Umbilical cord (tissue), 2 donors: ENCODE data around the gene SORCS3. TPM values are rescaled to one million over a fixed set of nuclear protein-coding genes. Genes with fewer than 3 reads are reported as not detected.
A peak's percentile ranks its signal among the peaks of the same experiment; 100 is the strongest.

ENCODE experiments used
- DNase-seq: peaks from one replicate; pipeline ENCODE4 v3.0.0-alpha.2; 2015; ENCODE audit warnings: low spot score
- total RNA-seq: library from RNA; depleted of rRNA; stranded (reverse); fragments of >200 nt; gene quantifications from one replicate; pipeline ENCODE4 v1.2.3, GENCODE V29; 2014; ENCODE audit warnings: low replicate concordance; ENCODE audit not compliant: insufficient read depth

SORCS3 gene
- 0.48 TPM for total RNA-seq

- DNase-seq, result no peak
These were observed at the start of gene SORCS3 for GRCh38 chr10:104641187-104641936. TSS of gene SORCS3 (plus strand) at chr10:104641290.

GRCh38 chr10:104591441-104591840 lies 49.6 kb upstream of the SORCS3 start:
- no peak for DNase-seq

- no peak for DNase-seq
These were observed 39.9 kb upstream of the SORCS3 start for GRCh38 chr10:104601166-104601565.

GRCh38 chr10:104608091-104608828 lies 32.8 kb upstream of the SORCS3 start:
- no peak for DNase-seq

- no peak for DNase-seq
These were observed 28.4 kb upstream of the SORCS3 start for GRCh38 chr10:104612571-104613205.

- no peak for DNase-seq
These were observed 27.7 kb upstream of the SORCS3 start for GRCh38 chr10:104613406-104613805.

- no peak for DNase-seq
These were observed 26.8 kb upstream of the SORCS3 start for GRCh38 chr10:104614245-104614831.

GRCh38 chr10:104615136-104615535 lies 26.0 kb upstream of the SORCS3 start:
- no peak for DNase-seq

- no peak for DNase-seq
These were observed 23.3 kb upstream of the SORCS3 start for GRCh38 chr10:104617831-104618230.

GRCh38 chr10:104622175-104622574 lies 18.9 kb upstream of the SORCS3 start:
- no peak for DNase-seq

- DNase-seq, result no peak
These were observed 18.4 kb upstream of the SORCS3 start for GRCh38 chr10:104622598-104623209.

- DNase-seq, result no peak
These were observed 10.4 kb upstream of the SORCS3 start for GRCh38 chr10:104630731-104631130.

- DNase-seq, result no peak
These were observed 9.1 kb upstream of the SORCS3 start for GRCh38 chr10:104631946-104632345.

GRCh38 chr10:104638861-104639589 lies 2.1 kb upstream of the SORCS3 start:
- DNase-seq, result no peak

- no peak for DNase-seq
These were observed 1.3 kb upstream of the SORCS3 start for GRCh38 chr10:104639590-104640338.

- DNase-seq, result no peak
These were observed 527 bp upstream of the SORCS3 start for GRCh38 chr10:104640339-104641186.

GRCh38 chr10:104641937-104642657 lies 1.0 kb downstream of the SORCS3 start:
- no peak for DNase-seq

GRCh38 chr10:104642658-104643302 lies 1.7 kb downstream of the SORCS3 start:
- DNase-seq, result peak; percentile 9
